ENCODE results near the gene DNAH8.

The DNAH8 gene

DNA sequence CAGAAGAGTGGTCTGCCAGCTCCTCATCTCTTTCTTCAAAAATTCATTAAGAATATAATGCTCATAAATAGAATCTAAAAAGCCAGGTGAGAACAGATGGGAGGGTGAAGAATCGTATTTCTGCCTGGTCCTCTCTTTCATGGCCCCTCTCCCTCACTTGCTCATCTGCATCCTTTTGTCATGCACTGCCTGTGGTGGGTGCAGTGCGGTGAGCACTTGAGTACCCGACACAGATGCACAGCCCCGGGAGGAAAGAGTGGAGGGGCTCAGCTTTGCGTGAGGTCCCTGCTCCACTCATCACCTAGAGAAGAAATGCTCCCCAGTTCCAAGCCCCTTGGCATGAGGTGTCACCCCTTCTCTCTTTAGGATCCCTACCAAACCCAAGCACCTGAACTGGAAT is 275.4 kb downstream of the DNAH8 start:
- H4K20me1 ChIP-seq (ENCODE audit: control insufficient read depth, insufficient read depth, low read depth, low read length), result no peaks in the 10 kb centered on the region
- TF ChIP-seq EZH2phosphoT487 (IDR thresholded peaks at IDR 0.05; ENCODE audit: borderline replicate concordance, low read length), result no peak
- TF ChIP-seq, protein P1, sequence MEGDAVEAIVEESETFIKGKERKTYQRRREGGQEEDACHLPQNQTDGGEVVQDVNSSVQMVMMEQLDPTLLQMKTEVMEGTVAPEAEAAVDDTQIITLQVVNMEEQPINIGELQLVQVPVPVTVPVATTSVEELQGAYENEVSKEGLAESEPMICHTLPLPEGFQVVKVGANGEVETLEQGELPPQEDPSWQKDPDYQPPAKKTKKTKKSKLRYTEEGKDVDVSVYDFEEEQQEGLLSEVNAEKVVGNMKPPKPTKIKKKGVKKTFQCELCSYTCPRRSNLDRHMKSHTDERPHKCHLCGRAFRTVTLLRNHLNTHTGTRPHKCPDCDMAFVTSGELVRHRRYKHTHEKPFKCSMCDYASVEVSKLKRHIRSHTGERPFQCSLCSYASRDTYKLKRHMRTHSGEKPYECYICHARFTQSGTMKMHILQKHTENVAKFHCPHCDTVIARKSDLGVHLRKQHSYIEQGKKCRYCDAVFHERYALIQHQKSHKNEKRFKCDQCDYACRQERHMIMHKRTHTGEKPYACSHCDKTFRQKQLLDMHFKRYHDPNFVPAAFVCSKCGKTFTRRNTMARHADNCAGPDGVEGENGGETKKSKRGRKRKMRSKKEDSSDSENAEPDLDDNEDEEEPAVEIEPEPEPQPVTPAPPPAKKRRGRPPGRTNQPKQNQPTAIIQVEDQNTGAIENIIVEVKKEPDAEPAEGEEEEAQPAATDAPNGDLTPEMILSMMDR (IDR thresholded peaks at IDR 0.05; ENCODE audit: low read depth, low read length, poor library complexity, severe bottlenecking), result no peak
- no peaks in the 10 kb centered on the region for H3K9me2 ChIP-seq (replicated peaks; ENCODE audit: control insufficient read depth, low read length)
- H3K4me2 ChIP-seq (ENCODE audit: low read length), result no peak overlapping the region
- H3K79me2 ChIP-seq (ENCODE audit: control insufficient read depth, low read length), result no peaks in the 10 kb centered on the region
- H3K27me3 ChIP-seq (ENCODE audit: control insufficient read depth, low read length), result peaks cover 4% of the 10 kb centered on the region; the same call in 1 of the 2 replicates
- H3K4me1 ChIP-seq (ENCODE audit: control insufficient read depth, low read length), result no peaks in the 10 kb centered on the region
- no peaks in the 10 kb centered on the region for H3K9me3 ChIP-seq (ENCODE audit: control insufficient read depth, insufficient read depth, low read length)
- no peak overlapping the region for H3K4me3 ChIP-seq (ENCODE audit: low read length)
- no peak overlapping the region for H3K27ac ChIP-seq (ENCODE audit: low read depth, low read length)
- H3F3A ChIP-seq (ENCODE audit: control insufficient read depth, insufficient read depth), result no peaks in the 10 kb centered on the region
- no peaks in the 10 kb centered on the region for H3K36me3 ChIP-seq (ENCODE audit: control insufficient read depth, low read length)

DNA sequence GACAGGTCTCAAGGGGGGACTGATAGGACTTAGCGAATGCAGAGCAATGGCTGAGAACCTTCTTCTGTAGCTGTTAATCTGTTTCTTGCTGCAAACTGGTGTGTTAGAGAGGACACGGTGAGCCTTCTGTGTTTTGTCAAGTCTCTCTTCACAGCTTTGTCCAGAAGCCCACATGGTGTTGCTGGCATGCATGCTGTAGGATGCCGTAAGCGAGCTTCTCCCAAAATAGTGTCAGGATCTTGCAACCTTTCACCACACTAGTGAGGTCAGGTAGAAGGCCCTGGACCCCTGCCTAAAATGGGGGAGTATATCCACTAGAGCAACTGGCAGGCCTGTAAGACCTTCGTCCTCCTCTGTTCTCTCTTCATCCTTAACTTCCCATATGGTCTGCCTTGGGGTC is 281.6 kb downstream of the DNAH8 start:
- no peaks in the 10 kb centered on the region for H3F3A ChIP-seq (ENCODE audit: control insufficient read depth, insufficient read depth)
- no peak overlapping the region for H3K4me2 ChIP-seq (ENCODE audit: low read length)
- peaks cover 9% of the 10 kb centered on the region for H3K27me3 ChIP-seq (ENCODE audit: control insufficient read depth, low read length)
- no peak overlapping the region for H3K4me3 ChIP-seq (ENCODE audit: low read length)
- H3K9me2 ChIP-seq (replicated peaks; ENCODE audit: control insufficient read depth, low read length), result no peaks in the 10 kb centered on the region
- H3K36me3 ChIP-seq (ENCODE audit: control insufficient read depth, low read length), result no peaks in the 10 kb centered on the region
- no peaks in the 10 kb centered on the region for H4K20me1 ChIP-seq (ENCODE audit: control insufficient read depth, insufficient read depth, low read depth, low read length)
- H3K9me3 ChIP-seq (ENCODE audit: control insufficient read depth, insufficient read depth, low read length), result no peaks in the 10 kb centered on the region
- TF ChIP-seq, protein P1 (IDR thresholded peaks at IDR 0.05; ENCODE audit: low read depth, low read length, poor library complexity, severe bottlenecking), result no peak
- TF ChIP-seq EZH2phosphoT487 (IDR thresholded peaks at IDR 0.05; ENCODE audit: borderline replicate concordance, low read length), result no peak
- no peaks in the 10 kb centered on the region for H3K79me2 ChIP-seq (ENCODE audit: control insufficient read depth, low read length)
- no peaks in the 10 kb centered on the region for H3K4me1 ChIP-seq (ENCODE audit: control insufficient read depth, low read length)
- H3K27ac ChIP-seq (ENCODE audit: low read depth, low read length), result no peak overlapping the region

DNA sequence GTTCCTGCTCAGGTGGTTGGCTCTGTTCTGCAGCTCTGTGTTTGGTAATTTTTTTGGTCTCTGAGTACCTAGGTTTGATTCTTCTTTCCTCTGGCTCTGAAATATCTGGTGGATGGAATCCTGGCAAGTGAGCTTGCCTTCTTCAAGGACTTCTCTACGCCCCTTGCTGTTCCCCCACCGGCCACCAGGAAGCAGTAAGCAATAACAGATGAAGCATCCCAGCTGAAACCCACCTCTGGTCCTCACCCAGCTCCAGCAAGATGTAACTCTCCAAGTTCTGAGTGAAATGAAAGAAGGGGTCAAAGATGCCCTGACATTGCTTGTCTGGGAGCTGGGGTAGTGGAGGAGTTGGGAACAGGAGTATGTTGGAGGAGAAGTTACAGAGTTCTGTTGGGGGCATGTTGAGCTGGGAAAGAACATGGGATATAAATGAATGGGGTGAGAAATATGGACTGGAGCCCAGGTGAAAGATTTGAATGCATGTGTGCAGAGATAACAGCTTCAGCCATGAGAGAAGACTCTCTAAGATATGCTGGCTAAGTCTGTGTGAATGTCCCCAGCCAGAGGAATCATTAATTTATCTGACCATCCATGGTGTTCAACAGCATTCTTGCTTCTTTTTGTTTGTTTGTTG is 282.1 kb downstream of the DNAH8 start:
- H3K4me2 ChIP-seq (ENCODE audit: low read length), result no peak overlapping the region
- H3K27me3 ChIP-seq (ENCODE audit: control insufficient read depth, low read length), result peaks cover 10% of the 10 kb centered on the region
- H3K9me3 ChIP-seq (ENCODE audit: control insufficient read depth, insufficient read depth, low read length), result no peaks in the 10 kb centered on the region
- no peaks in the 10 kb centered on the region for H4K20me1 ChIP-seq (ENCODE audit: control insufficient read depth, insufficient read depth, low read depth, low read length)
- H3K27ac ChIP-seq (ENCODE audit: low read depth, low read length), result no peak overlapping the region
- no peaks in the 10 kb centered on the region for H3F3A ChIP-seq (ENCODE audit: control insufficient read depth, insufficient read depth)
- no peaks in the 10 kb centered on the region for H3K9me2 ChIP-seq (replicated peaks; ENCODE audit: control insufficient read depth, low read length)
- H3K4me1 ChIP-seq (ENCODE audit: control insufficient read depth, low read length), result no peaks in the 10 kb centered on the region
- no peaks in the 10 kb centered on the region for H3K36me3 ChIP-seq (ENCODE audit: control insufficient read depth, low read length)
- no peak for TF ChIP-seq EZH2phosphoT487 (IDR thresholded peaks at IDR 0.05; ENCODE audit: borderline replicate concordance, low read length)
- TF ChIP-seq, protein P1 (IDR thresholded peaks at IDR 0.05; ENCODE audit: low read depth, low read length, poor library complexity, severe bottlenecking), result peak; percentile 69
- no peak overlapping the region for H3K4me3 ChIP-seq (ENCODE audit: low read length)
- H3K79me2 ChIP-seq (ENCODE audit: control insufficient read depth, low read length), result no peaks in the 10 kb centered on the region
